ENCODE results near the gene DAGLA.
A peak's percentile ranks its signal among the peaks of the same experiment; 100 is the strongest.

DAGLA gene

GRCh38 chr11:61690706-61691379, 10.7 kb downstream of the DAGLA start:
- no peak for DNase-seq (ENCODE audit: low read depth)

- DNase-seq (ENCODE audit: low read depth), result no peak
Observed at GRCh38 chr11:61691380-61692156, 11.4 kb downstream of the DAGLA start.

- no peak for DNase-seq (ENCODE audit: low read depth)
Observed at GRCh38 chr11:61693922-61694601, 13.9 kb downstream of the DAGLA start.

- DNase-seq (ENCODE audit: low read depth), result no peak
Observed at GRCh38 chr11:61694602-61694939, 14.4 kb downstream of the DAGLA start.

- no peak for DNase-seq (ENCODE audit: low read depth)
Observed at GRCh38 chr11:61694946-61695706, 14.9 kb downstream of the DAGLA start.

GRCh38 chr11:61695917-61696316, 15.7 kb downstream of the DAGLA start:
- peak; percentile 90 for DNase-seq (ENCODE audit: low read depth)

- DNase-seq (ENCODE audit: low read depth), result no peak
Observed at GRCh38 chr11:61696602-61697001, 16.4 kb downstream of the DAGLA start.

- DNase-seq (ENCODE audit: low read depth), result no peak
Observed at GRCh38 chr11:61697078-61697502, 16.9 kb downstream of the DAGLA start.

GRCh38 chr11:61697764-61698163, 17.6 kb downstream of the DAGLA start:
- DNase-seq (ENCODE audit: low read depth), result no peak

GRCh38 chr11:61698173-61698948, 18.2 kb downstream of the DAGLA start:
- no peak for DNase-seq (ENCODE audit: low read depth)

GRCh38 chr11:61699737-61700160, 19.6 kb downstream of the DAGLA start:
- no peak for DNase-seq (ENCODE audit: low read depth)

GRCh38 chr11:61700212-61700611, 20.0 kb downstream of the DAGLA start:
- DNase-seq (ENCODE audit: low read depth), result no peak

- no peak for DNase-seq (ENCODE audit: low read depth)
Observed at GRCh38 chr11:61700720-61701119, 20.5 kb downstream of the DAGLA start.

GRCh38 chr11:61701242-61701886, 21.2 kb downstream of the DAGLA start:
- DNase-seq (ENCODE audit: low read depth), result no peak

- DNase-seq (ENCODE audit: low read depth), result no peak
Observed at GRCh38 chr11:61702701-61703312, 22.6 kb downstream of the DAGLA start.

GRCh38 chr11:61704838-61705237, 24.6 kb downstream of the DAGLA start:
- no peak for DNase-seq (ENCODE audit: low read depth)

- no peak for DNase-seq (ENCODE audit: low read depth)
Observed at GRCh38 chr11:61706452-61707400, 26.5 kb downstream of the DAGLA start.

GRCh38 chr11:61707574-61707973, 27.4 kb downstream of the DAGLA start:
- no peak for DNase-seq (ENCODE audit: low read depth)

- no peak for DNase-seq (ENCODE audit: low read depth)
Observed at GRCh38 chr11:61709110-61709509, 28.9 kb downstream of the DAGLA start.
